Natural killer cell (primary cell): Measurements from ENCODE around the gene HOXD8. TPM values are rescaled to one million over a fixed set of nuclear protein-coding genes. Genes with fewer than 3 reads are reported as not detected.

Source experiments
- ATAC-seq, 3 donors: fragments of 150-1000 bp in 2 of 3; fragments of 200-7000 bp in 1 of 3; cut with Tn5 transposase; 1 replicate in 1 of 3; 2 replicates in 2 of 3; pipeline ENCODE4 v1.10.0; 2021; ENCODE audit warnings: mild to moderate bottlenecking in 2 of 3, moderate library complexity in 2 of 3
- DNase-seq, 2 donors: peaks; one replicate each; pipeline versions ENCODE4 v3.0.0 to v3.0.0-alpha.2; 2013 to 2021; ENCODE audit warnings: mixed read lengths in 1 of 2
- H3K27ac ChIP-seq: one replicate; pipeline ENCODE4 v1.5.1; 2013; ENCODE audit warnings: mild to moderate bottlenecking, low read length
- H3K27me3 ChIP-seq: one replicate; pipeline ENCODE4 v1.6.1; 2013; ENCODE audit warnings: low read length; ENCODE audit not compliant: control insufficient read depth, insufficient read depth
- H3K36me3 ChIP-seq: one replicate; pipeline ENCODE4 v1.6.1; 2013; ENCODE audit warnings: low read length; ENCODE audit not compliant: control insufficient read depth, insufficient read depth
- H3K4me1 ChIP-seq: one replicate; pipeline ENCODE4 v1.6.1; 2013; ENCODE audit warnings: low read length; ENCODE audit not compliant: control insufficient read depth, insufficient read depth
- H3K4me3 ChIP-seq: one replicate; pipeline ENCODE4 v1.5.1; 2013; ENCODE audit warnings: low read length
- H3K9me3 ChIP-seq: one replicate; pipeline ENCODE4 v1.6.1; 2013; ENCODE audit warnings: low read length; ENCODE audit not compliant: control insufficient read depth, insufficient read depth
- H3K27ac Mint-ChIP-seq, 2 donors: one replicate each; pipeline ENCODE4 v1.8.0; 2022; ENCODE audit warnings: mild to moderate bottlenecking in 2 of 2, mixed read lengths in 2 of 2, moderate library complexity in 1 of 2
- H3K27me3 Mint-ChIP-seq, 2 donors: one replicate each; pipeline ENCODE4 v1.8.0; 2022; ENCODE audit warnings: low read depth in 2 of 2, mixed read lengths in 2 of 2
- H3K36me3 Mint-ChIP-seq: one replicate; pipeline ENCODE4 v1.8.0; 2022; ENCODE audit warnings: mixed read lengths
- H3K4me1 Mint-ChIP-seq, 2 donors: one replicate each; pipeline ENCODE4 v1.8.0; 2022; ENCODE audit warnings: mixed read lengths in 2 of 2
- H3K4me3 Mint-ChIP-seq: one replicate; pipeline ENCODE4 v1.8.0; 2022; ENCODE audit warnings: mild to moderate bottlenecking, moderate library complexity, mixed read lengths
- H3K9me3 Mint-ChIP-seq, 2 donors: one replicate each; pipeline ENCODE4 v1.8.0; 2022; ENCODE audit warnings: mixed read lengths in 2 of 2
- CTCF ChIP-seq: fragments of 200-600 bp; IDR thresholded peaks from one replicate; pipeline ENCODE4 v1.8.0; 2022; ENCODE audit warnings: antibody characterized with exemption
- WGBS: methylation state at CpG from one replicate; pipeline ENCODE4 v1.1.7; 2013; ENCODE audit warnings: missing lambda C conversion rate; ENCODE audit not compliant: insufficient coverage; 5-methylcytosine and 5-hydroxymethylcytosine counted together
- intact Hi-C: fragments of 100-400 bp; cut with micrococcal nuclease; formaldehyde crosslinking; loops from one replicate; pipeline ENCODE4 v1.14.2; 2022
- total RNA-seq, 4 donors: library from RNA; stranded (reverse); fragments of 120-200 nt in 1 of 4; gene quantifications; one replicate each; pipeline versions ENCODE4 v1.2.3 to v1.2.4, GENCODE V29; 2013 to 2022

HOXD8 gene
- total RNA-seq, 3 donors from 2014 or later (not counting 1 experiment from before 2014, with no cell fraction given) = not detected

GRCh38 chr2:176159663-176160250 is 30.3 kb downstream of the HOXD8 start:
- Histone ChIP-seq H3K27me3 (peaks cover 66% of the 10 kb centered on the region), H3K36me3 (no peaks in the 10 kb centered on the region), H3K4me3 (no peak overlapping the region), H3K4me1 (no peaks in the 10 kb centered on the region), H3K9me3 (peaks cover 5% of the 10 kb centered on the region), H3K27ac (no peak overlapping the region)
- DNase-seq (no peak), ATAC-seq (no peak)
- WGBS = 5% methylated on average over 43 of the region's 44 CpGs
- H3K27ac Mint-ChIP-seq = no peak overlapping the region
- peaks cover 8% of the 10 kb centered on the region for H3K36me3 Mint-ChIP-seq
- H3K4me3 Mint-ChIP-seq = no peak overlapping the region
- peaks cover 0 to 13% of the 10 kb centered on the region in 2 donors for H3K4me1 Mint-ChIP-seq
- peaks cover 67 to 68% of the 10 kb centered on the region in 2 donors for H3K27me3 Mint-ChIP-seq
- TF ChIP-seq CTCF = no peak
- H3K9me3 Mint-ChIP-seq = peaks cover 0 to 2% of the 10 kb centered on the region in 2 donors
- intact Hi-C loops = no loop called here

- Histone ChIP-seq H3K36me3 (no peaks in the 10 kb centered on the region), H3K9me3 (peaks cover 6% of the 10 kb centered on the region), H3K27me3 (peaks cover 67% of the 10 kb centered on the region), H3K4me1 (no peaks in the 10 kb centered on the region), H3K27ac (no peak overlapping the region), H3K4me3 (no peak overlapping the region)
- Mint-ChIP-seq H3K4me1 (peaks cover 0 to 13% of the 10 kb centered on the region in 2 donors), H3K9me3 (peaks cover 0 to 2% of the 10 kb centered on the region in 2 donors), H3K27ac (no peak overlapping the region), H3K4me3 (no peak overlapping the region), H3K27me3 (peaks cover 61 to 66% of the 10 kb centered on the region in 2 donors), H3K36me3 (peaks cover 8% of the 10 kb centered on the region)
- intact Hi-C loops = no loop called here
- no peak for DNase-seq
- WGBS = 11% methylated on average over 50 of the region's 50 CpGs
- no peak for ATAC-seq
- TF ChIP-seq CTCF = no peak
These were observed 30.9 kb downstream of the HOXD8 start for GRCh38 chr2:176160251-176160985.

GRCh38 chr2:176160986-176161824 is 31.7 kb downstream of the HOXD8 start:
- H3K36me3 ChIP-seq = no peaks in the 10 kb centered on the region
- peaks cover 61 to 68% of the 10 kb centered on the region in 2 donors for H3K27me3 Mint-ChIP-seq
- peaks cover 66% of the 10 kb centered on the region for H3K27me3 ChIP-seq
- H3K27ac Mint-ChIP-seq = no peak overlapping the region
- DNase-seq (no peak), ATAC-seq (no peak)
- H3K4me3 Mint-ChIP-seq = no peak overlapping the region
- H3K4me1 Mint-ChIP-seq = peaks cover 0 to 13% of the 10 kb centered on the region in 2 donors
- H3K9me3 Mint-ChIP-seq = peaks cover 0 to 2% of the 10 kb centered on the region in 2 donors
- TF ChIP-seq CTCF = no peak
- peaks cover 8% of the 10 kb centered on the region for H3K36me3 Mint-ChIP-seq
- peaks cover 7% of the 10 kb centered on the region for H3K9me3 ChIP-seq
- intact Hi-C loops = no loop called here
- no peaks in the 10 kb centered on the region for H3K4me1 ChIP-seq
- WGBS = 18% methylated on average over 21 of the region's 22 CpGs
- no peak overlapping the region for H3K4me3 ChIP-seq
- no peak overlapping the region for H3K27ac ChIP-seq
